ENCODE results near the gene CAMK2N1. TPM values are rescaled to one million over a fixed set of nuclear protein-coding genes. Genes with fewer than 3 reads are reported as not detected.
A peak's percentile ranks its signal among the peaks of the same experiment; 100 is the strongest.
"Not testable (repeated sequence)": the region's sequence is repeated elsewhere in the genome, so short reads cannot be mapped to it uniquely, and the experiment has no call there.

Gene CAMK2N1
- total RNA-seq, 1 donor from 2014 or later = 1.9 TPM

DNA sequence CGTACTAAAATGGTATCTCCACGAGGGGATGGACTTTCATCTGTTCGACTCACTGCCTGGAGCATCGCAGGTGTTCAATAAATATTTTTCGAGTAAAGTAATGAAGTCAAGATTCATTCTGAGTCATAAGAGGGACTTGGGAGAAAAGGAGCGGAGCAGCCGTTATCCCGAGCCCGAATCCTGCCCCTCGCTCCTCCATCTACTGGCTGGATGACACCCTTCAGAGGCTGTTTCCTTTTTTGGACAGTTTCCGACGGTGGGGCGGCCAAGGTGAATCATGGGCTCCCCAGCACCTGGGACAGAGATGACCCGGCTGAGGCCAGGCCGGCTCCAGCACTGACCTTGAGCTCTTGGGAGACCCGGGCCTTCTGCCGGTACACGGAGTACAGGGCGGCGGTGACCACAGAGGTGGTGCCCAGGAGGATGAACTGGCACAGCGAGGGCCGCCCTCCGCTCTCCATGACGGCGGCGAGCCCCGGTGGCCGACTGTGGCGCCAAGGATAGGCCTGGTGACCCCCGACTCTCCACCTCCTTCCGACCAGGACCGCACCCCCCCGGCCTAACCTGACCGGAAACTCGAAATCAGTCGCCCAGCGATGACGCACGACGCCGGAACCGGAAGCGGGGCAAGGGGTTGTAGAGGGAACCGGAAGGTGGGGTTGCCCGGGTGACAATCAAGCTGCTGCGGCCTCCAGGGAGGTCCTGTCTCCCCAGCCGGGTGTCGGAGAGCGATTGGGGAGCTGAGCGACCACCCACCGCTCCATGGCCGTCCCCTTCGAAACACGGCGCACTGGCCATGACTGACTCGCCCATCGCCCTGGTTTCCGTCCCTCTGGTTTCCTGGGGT, 21.8 kb upstream of the CAMK2N1 start, which contains the start of gene MUL1:
TSS of gene MUL1 (minus strand) at position 588 of the 847 bp plus-strand sequence. CDS start at position 461, 127 bp downstream.
- Mint-ChIP-seq H3K27ac (peak within 1 kb of the TSS; percentile 93), H3K4me3 (peak within 1 kb of the TSS; percentile 93), H3K4me1 (ENCODE audit: low read depth) (peaks cover 11% of the 10 kb centered on the region), H3K27me3 (ENCODE audit: insufficient read depth) (peaks cover 4% of the 10 kb centered on the region), H3K36me3 (ENCODE audit: low read depth) (peaks cover 7% of the 10 kb centered on the region), H3K9me3 (no peaks in the 10 kb centered on the region)
- intact Hi-C loops (cut with micrococcal nuclease) = loop anchor here (1.0 to 5.0 kb wide), 6 partner anchors 21 to 710 kb away; partner anchors contain the start of genes CAMK2N1, DDOST, OTUD3 and SH2D5
- peak; percentile 91 for DNase-seq (ENCODE audit: low spot score)

DNA sequence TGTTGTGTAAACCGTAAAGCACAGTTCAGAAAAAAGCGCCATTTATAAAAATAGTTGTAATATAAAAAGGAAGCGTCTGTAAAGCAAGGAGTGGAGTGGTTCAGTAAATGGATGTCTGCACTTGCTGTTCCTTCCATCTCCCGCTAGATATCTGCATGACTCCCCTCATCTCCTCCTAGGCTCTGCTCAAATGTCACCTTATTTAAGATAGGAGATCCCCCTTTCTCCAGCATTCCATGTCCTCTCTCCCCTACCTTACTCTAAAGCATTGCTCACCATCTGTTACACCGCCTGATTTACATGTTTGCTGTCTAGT, 21.2 kb upstream of the CAMK2N1 start:
- peak overlapping the region; percentile 93 for H3K27ac Mint-ChIP-seq
- DNase-seq (ENCODE audit: low spot score) = no peak
- H3K4me1 Mint-ChIP-seq (ENCODE audit: low read depth) = peaks cover 11% of the 10 kb centered on the region
- H3K36me3 Mint-ChIP-seq (ENCODE audit: low read depth) = peaks cover 8% of the 10 kb centered on the region
- intact Hi-C loops (cut with micrococcal nuclease) = loop anchor here (5.0 kb wide), 1 partner anchor 710 kb away; the partner anchor contains the start of gene TMCO4
- H3K4me3 Mint-ChIP-seq = peak overlapping the region; percentile 93
- H3K27me3 Mint-ChIP-seq (ENCODE audit: insufficient read depth) = peaks cover 4% of the 10 kb centered on the region
- H3K9me3 Mint-ChIP-seq = no peaks in the 10 kb centered on the region

DNA sequence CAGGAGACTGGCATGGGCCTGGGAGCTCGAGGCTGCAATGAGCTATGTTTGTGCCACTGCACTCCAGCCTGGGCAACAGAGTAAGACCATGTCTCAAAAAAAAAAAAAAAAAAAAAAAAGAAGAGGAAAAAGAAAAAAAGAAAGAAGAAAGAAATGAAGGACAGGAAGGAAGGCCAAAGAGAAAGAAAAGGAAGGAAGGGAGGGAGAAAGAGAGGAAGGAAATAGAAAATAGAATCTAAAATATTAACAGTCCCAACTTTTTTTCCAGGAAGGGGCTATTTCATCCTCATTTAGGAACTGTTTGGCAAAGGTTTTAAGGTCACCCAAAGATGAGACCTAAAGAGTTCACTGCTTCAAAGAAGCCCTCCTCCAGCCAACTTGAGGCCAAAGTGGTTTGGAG, 19.5 kb upstream of the CAMK2N1 start:
- Mint-ChIP-seq H3K27me3 (ENCODE audit: insufficient read depth) (peaks cover 2% of the 10 kb centered on the region), H3K27ac (no peak overlapping the region), H3K9me3 (no peaks in the 10 kb centered on the region), H3K4me3 (peak overlapping the region; percentile 11), H3K36me3 (ENCODE audit: low read depth) (peaks cover 15% of the 10 kb centered on the region), H3K4me1 (ENCODE audit: low read depth) (peaks cover 11% of the 10 kb centered on the region)
- no peak for DNase-seq (ENCODE audit: low spot score)
- intact Hi-C loops (cut with micrococcal nuclease) = loop anchor here (5.0 kb wide), 1 partner anchor 708 kb away; the partner anchor contains the start of gene TMCO4

DNA sequence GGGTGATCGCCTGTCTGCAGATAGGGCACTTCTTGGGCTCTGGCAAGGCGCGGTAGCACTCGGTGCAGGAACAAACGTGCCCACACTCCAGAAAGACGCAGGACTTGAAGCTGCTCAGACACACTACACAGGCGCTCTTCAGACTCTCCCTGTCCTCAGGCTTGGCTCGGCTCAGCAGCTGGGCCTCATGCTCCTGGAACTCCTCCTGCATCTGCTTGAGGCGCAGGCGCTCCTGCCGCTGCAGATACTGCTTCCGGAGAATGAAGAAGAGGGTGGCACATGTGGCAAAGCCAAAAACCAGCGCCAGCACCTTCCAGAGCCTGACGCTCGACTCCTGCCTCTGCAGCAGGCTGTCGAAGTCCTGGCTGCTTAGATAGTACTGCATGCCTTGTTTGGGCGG, 14.7 kb upstream of the CAMK2N1 start:
- Mint-ChIP-seq H3K27ac (no peak overlapping the region), H3K9me3 (no peaks in the 10 kb centered on the region), H3K27me3 (ENCODE audit: insufficient read depth) (no peaks in the 10 kb centered on the region), H3K36me3 (ENCODE audit: low read depth) (peaks cover 17% of the 10 kb centered on the region), H3K4me1 (ENCODE audit: low read depth) (peaks cover 16% of the 10 kb centered on the region), H3K4me3 (no peak overlapping the region)
- intact Hi-C loops (cut with micrococcal nuclease) = no loop called here
- DNase-seq (ENCODE audit: low spot score) = no peak

DNA sequence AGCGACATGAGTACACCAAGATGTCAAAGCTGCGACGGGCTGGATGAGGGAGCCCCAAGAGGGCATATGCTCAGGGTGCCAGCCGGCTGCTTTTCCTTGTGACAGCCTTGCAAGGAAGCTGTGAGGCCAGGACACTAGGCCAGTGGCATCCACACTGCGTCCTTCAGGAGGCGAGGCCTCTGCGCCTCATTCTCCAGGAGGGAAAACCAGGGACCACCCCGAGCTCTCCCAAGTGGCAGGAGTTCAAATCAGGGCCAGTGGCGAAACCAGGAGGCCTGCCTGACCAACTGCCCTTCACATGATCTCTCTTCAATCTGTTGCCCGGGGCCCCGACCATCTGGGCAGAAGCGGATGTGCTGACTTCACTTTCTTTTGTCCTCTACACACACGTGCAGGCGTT, 13.7 kb upstream of the CAMK2N1 start:
- DNase-seq (ENCODE audit: low spot score) = no peak
- Mint-ChIP-seq H3K4me3 (no peak overlapping the region), H3K4me1 (ENCODE audit: low read depth) (peaks cover 20% of the 10 kb centered on the region), H3K27me3 (ENCODE audit: insufficient read depth) (no peaks in the 10 kb centered on the region), H3K36me3 (ENCODE audit: low read depth) (peaks cover 16% of the 10 kb centered on the region), H3K27ac (no peak overlapping the region), H3K9me3 (no peaks in the 10 kb centered on the region)
- intact Hi-C loops (cut with micrococcal nuclease) = no loop called here

DNA sequence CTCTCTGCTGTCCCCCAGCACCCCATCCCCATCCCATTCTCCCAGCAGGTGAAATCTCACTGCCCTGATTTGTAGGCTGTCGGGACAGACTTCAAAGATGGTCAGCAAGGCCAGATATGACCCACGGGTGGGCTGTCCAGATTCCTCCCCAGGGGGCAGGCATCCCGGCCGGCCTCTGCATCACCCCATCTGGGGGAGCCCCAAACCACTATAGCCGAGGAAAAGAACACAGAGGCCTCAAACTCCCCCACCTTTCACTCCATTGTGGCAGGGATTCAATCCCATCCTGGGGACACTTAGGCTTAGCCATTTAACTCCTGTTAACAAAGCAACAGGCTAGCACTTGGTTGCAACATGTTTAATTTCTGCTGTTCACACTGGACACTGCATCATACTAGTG, 13.1 kb upstream of the CAMK2N1 start:
- H3K4me3 Mint-ChIP-seq = no peak overlapping the region
- peaks cover 15% of the 10 kb centered on the region for H3K36me3 Mint-ChIP-seq (ENCODE audit: low read depth)
- no peaks in the 10 kb centered on the region for H3K27me3 Mint-ChIP-seq (ENCODE audit: insufficient read depth)
- no peak for DNase-seq (ENCODE audit: low spot score)
- H3K4me1 Mint-ChIP-seq (ENCODE audit: low read depth) = peaks cover 18% of the 10 kb centered on the region
- no peaks in the 10 kb centered on the region for H3K9me3 Mint-ChIP-seq
- intact Hi-C loops (cut with micrococcal nuclease) = no loop called here
- no peak overlapping the region for H3K27ac Mint-ChIP-seq

DNA sequence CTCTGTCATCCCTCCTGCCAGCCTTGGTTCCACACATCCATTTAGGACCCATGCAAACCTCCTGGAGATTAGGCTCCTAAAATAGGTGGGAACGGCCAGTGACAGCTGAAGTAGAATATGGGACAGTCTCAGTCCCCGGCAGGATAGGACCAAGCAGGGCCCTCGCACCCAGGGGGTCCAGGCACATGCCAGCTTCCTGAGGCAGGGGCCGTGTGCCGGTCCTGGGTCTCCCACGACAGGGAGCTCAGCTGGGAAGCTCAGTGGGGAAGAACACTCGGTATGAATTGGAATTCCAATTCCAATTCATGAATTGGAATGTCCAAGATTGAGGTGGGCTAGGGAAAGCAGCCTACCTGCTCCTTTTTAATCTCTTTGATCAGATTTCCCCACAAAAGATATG, 12.1 kb upstream of the CAMK2N1 start:
- no peak for DNase-seq (ENCODE audit: low spot score)
- H3K4me3 Mint-ChIP-seq = no peak overlapping the region
- peaks cover 18% of the 10 kb centered on the region for H3K4me1 Mint-ChIP-seq (ENCODE audit: low read depth)
- peaks cover 3% of the 10 kb centered on the region for H3K27me3 Mint-ChIP-seq (ENCODE audit: insufficient read depth)
- H3K36me3 Mint-ChIP-seq (ENCODE audit: low read depth) = peaks cover 15% of the 10 kb centered on the region
- intact Hi-C loops (cut with micrococcal nuclease) = no loop called here
- no peak overlapping the region for H3K27ac Mint-ChIP-seq
- H3K9me3 Mint-ChIP-seq = no peaks in the 10 kb centered on the region

DNA sequence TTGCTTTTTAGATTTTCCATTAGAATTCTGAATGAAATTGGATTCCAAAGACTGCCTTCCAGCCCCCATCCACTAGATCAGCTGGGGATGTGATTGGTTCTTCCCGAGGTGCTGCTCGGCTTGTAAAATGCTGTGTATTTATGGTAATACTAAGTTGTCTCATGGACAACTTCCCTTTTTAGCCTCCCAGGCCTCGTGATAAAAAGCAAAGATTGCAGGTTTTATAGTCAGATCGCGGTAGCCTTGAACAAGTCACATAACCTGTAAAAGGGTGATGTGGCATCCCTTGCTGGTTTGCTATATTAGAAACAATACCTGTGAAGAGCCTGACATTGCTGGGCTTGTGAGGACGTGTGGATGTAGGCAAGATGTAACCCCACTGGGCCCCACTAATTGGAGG, 11.5 kb upstream of the CAMK2N1 start:
- no peak for DNase-seq (ENCODE audit: low spot score)
- Mint-ChIP-seq H3K9me3 (no peaks in the 10 kb centered on the region), H3K27me3 (ENCODE audit: insufficient read depth) (peaks cover 8% of the 10 kb centered on the region), H3K4me3 (no peak overlapping the region), H3K4me1 (ENCODE audit: low read depth) (peaks cover 18% of the 10 kb centered on the region), H3K36me3 (ENCODE audit: low read depth) (peaks cover 15% of the 10 kb centered on the region), H3K27ac (no peak overlapping the region)
- intact Hi-C loops (cut with micrococcal nuclease) = no loop called here

DNA sequence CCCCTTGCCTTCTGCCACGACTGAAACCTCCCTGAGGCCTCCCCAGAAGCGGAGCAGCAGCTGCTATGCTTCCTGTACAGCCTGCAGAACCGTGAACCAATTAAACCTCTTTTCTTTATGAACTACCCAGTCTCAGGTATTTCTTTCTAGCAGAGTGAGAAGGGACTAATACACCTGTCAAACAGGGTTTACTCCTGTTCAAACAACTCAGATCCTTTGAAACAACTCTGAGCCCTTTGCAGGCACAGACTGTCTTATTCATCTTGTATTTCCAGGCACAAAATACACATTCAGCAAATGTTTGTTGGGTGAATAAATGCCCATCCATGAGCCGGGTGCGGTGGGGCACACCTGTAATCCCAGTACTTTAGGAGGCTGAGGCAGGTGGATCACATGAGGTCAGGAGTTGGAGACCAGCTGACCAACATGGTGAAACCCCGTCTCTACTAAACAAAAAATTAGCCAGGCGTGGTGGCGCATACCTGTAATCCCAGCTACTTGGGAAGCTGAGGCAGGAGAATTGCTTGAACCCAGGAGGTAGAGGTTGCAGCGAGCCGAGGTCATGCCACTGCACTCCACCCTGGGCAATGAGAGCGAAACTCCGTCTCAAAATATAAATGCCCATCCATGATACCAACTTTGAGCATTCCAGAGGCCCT, 10.8 kb upstream of the CAMK2N1 start:
- H3K9me3 Mint-ChIP-seq; H3K27ac Mint-ChIP-seq; H3K4me3 Mint-ChIP-seq; DNase-seq (ENCODE audit: low spot score); intact Hi-C loops (cut with micrococcal nuclease): not testable (repeated sequence)
- Mint-ChIP-seq H3K4me1 (ENCODE audit: low read depth) (peaks cover 18% of the 10 kb centered on the region), H3K27me3 (ENCODE audit: insufficient read depth) (peaks cover 11% of the 10 kb centered on the region), H3K36me3 (ENCODE audit: low read depth) (peaks cover 13% of the 10 kb centered on the region)

DNA sequence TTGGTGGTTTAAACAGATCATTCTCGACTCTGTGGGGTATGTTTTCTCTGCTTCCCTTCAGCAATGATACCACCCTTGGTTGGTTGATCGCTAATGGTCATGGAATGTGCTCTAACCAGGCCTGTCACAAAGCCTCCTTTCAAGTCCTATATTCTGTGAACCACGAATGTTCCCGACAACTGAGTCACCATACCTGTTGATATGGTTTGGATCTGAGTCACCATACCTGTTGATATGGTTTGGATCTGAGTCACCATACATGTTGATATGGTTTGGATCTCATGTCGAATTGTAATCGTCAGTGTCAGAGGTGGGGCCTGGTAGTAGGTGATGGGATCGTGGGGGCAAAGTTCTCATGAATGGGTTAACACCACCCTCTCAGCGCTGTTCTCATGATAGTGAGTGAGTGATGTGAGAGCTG, 10.2 kb upstream of the CAMK2N1 start:
- H3K9me3 Mint-ChIP-seq = no peaks in the 10 kb centered on the region
- H3K27me3 Mint-ChIP-seq (ENCODE audit: insufficient read depth) = peaks cover 11% of the 10 kb centered on the region
- no peak overlapping the region for H3K4me3 Mint-ChIP-seq
- intact Hi-C loops (cut with micrococcal nuclease) = no loop called here
- H3K27ac Mint-ChIP-seq = no peak overlapping the region
- peaks cover 18% of the 10 kb centered on the region for H3K4me1 Mint-ChIP-seq (ENCODE audit: low read depth)
- DNase-seq (ENCODE audit: low spot score) = no peak
- H3K36me3 Mint-ChIP-seq (ENCODE audit: low read depth) = peaks cover 11% of the 10 kb centered on the region

DNA sequence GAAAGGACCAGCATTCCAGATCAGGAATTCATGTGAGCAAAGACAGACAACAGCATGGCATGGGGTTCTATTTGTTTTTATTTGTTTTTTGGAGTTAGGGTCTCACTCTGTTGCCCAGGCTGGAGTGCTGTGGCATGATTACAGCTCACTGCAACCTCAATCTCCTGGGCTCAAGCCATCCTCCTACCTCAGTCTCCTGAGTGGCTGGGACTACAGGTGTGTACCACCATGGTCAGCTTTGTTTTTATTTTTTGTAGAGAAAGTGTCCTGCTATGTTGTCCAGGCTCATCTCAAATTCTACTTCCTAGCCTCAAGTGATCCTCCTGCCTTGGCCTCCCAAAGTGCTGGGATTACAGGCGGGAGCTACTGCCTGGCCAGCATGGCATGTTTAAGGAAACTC, 9.7 kb upstream of the CAMK2N1 start:
- no peaks in the 10 kb centered on the region for H3K9me3 Mint-ChIP-seq
- H3K4me3 Mint-ChIP-seq = no peak overlapping the region
- H3K27ac Mint-ChIP-seq = no peak overlapping the region
- intact Hi-C loops (cut with micrococcal nuclease) = no loop called here
- H3K4me1 Mint-ChIP-seq (ENCODE audit: low read depth) = peaks cover 18% of the 10 kb centered on the region
- H3K27me3 Mint-ChIP-seq (ENCODE audit: insufficient read depth) = peaks cover 11% of the 10 kb centered on the region
- peaks cover 7% of the 10 kb centered on the region for H3K36me3 Mint-ChIP-seq (ENCODE audit: low read depth)
- no peak for DNase-seq (ENCODE audit: low spot score)

DNA sequence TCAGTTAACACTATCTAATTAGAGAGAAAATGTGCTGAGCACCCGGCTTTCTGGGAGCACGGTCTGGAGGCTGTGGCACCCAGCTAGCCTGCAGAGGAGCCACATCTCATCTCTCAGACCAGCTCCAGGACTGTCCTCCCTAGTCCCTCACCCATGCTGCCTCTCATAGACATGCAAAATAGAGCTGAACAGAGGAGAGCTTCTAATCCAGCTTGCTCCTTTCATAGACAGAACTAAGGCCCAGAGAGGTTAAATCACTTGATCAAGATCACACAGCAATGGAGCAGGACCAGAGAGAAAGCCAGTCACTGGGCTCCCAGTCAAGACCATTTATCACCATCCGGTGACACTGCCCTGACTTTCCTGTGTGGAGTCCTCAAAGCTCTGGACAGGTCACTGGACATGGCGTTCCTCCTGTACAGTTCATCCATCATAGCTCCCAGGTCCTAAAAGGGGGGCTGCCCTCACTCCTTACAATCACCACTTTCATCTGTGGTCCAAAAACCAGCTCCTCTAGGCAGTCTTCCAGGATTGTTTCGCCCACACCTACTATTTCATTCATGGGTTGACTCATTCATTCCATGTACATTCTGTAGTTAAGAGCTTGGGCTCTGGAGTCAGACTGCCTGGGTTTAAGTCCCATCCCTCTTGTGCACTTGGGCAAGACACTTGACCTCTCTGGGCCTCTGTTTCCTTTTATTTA, 8.8 kb upstream of the CAMK2N1 start:
- Mint-ChIP-seq H3K27me3 (ENCODE audit: insufficient read depth) (peaks cover 13% of the 10 kb centered on the region), H3K36me3 (ENCODE audit: low read depth) (peaks cover 4% of the 10 kb centered on the region), H3K27ac (no peak overlapping the region), H3K4me3 (no peak overlapping the region), H3K9me3 (no peaks in the 10 kb centered on the region), H3K4me1 (ENCODE audit: low read depth) (peaks cover 18% of the 10 kb centered on the region)
- DNase-seq (ENCODE audit: low spot score) = no peak
- intact Hi-C loops (cut with micrococcal nuclease) = loop anchor here (1.0 to 5.0 kb wide), 4 partner anchors 62 to 576 kb away; no protein-coding TSS in a partner anchor

Measured in activated T-helper 1 cell treated with anti-CD3 and anti-CD28 coated beads, Interleukin-12 subunit alpha, Interleukin-12 subunit beta, Interleukin-2, Interleukin-4 antibody, amounts not matched to agents 30 ng/mL and 10 ng/mL and 1 ng/mL, durations not matched to agents 14 hours and 24 hours and 36 hours (primary cell).